Stomach smooth muscle (tissue), 2 donors: ENCODE data around the gene ZNF169.
"Not testable (repeated sequence)": the region's sequence is repeated elsewhere in the genome, so short reads cannot be mapped to it uniquely, and the experiment has no call there.

ENCODE experiments used
- H3K27ac ChIP-seq: one replicate; pipeline ENCODE4 v1.7.0; 2013; ENCODE audit warnings: mild to moderate bottlenecking, low read length, inconsistent platforms
- H3K27me3 ChIP-seq, 2 donors: one replicate each; pipeline ENCODE4 v1.7.0; 2013; ENCODE audit warnings: low read length in 2 of 2; ENCODE audit not compliant: insufficient read depth in 2 of 2, control insufficient read depth in 1 of 2
- H3K36me3 ChIP-seq, 2 donors: one replicate each; pipeline ENCODE4 v1.7.0; 2013; ENCODE audit warnings: low read length in 2 of 2; ENCODE audit not compliant: control insufficient read depth in 2 of 2, insufficient read depth in 2 of 2
- H3K4me1 ChIP-seq: one replicate; pipeline ENCODE4 v1.7.0; 2013; ENCODE audit warnings: low read length; ENCODE audit not compliant: control insufficient read depth, insufficient read depth
- H3K4me3 ChIP-seq, 2 donors: one replicate each; pipeline ENCODE4 v1.7.0; 2013; ENCODE audit warnings: low read length in 2 of 2
- H3K9ac ChIP-seq, 2 donors: one replicate each; pipeline ENCODE4 v1.7.0; 2013; ENCODE audit warnings: low read length in 2 of 2, mild to moderate bottlenecking in 1 of 2
- H3K9me3 ChIP-seq, 2 donors: one replicate each; pipeline ENCODE4 v1.7.0; 2013; ENCODE audit warnings: low read length in 2 of 2; ENCODE audit not compliant: control insufficient read depth in 2 of 2
- donor health status: healthy.
- donor health status: Pancreatic carcinoma.

ZNF169 gene

DNA sequence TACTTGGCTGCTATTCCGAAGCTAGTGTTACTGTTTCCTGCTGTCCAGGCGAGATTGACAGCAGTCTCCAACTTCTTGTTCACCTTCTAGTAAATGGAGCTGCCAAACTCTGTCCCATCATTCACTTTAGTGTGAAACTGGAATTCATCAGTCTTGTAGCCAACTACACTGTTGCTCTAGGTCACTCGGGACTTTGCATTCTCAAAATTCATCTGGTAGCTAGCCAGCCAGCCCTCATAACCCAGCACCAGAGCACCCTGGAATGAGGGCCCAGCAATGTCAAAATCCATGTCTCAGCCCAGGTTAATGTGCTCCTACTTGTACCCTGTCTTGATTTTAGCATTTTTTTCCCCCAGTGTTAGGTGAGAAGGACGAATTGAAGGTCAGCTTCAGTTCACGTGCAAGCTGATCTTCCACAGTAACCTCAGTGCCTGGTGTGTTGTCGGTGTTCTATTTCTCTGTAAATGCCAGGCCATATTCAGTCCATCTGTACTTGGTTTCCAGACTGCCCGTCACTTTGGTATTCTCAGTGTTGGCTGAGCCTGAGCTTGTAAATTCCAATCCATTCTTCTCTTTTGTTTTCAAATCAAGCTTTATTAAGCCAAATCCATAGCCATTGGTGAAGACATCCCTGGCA lies 28.9 kb downstream of the ZNF169 start:
- H3K27me3 ChIP-seq = no peaks in the 10 kb centered on the region
- no peak overlapping the region for H3K9ac ChIP-seq
- peaks cover 5 to 11% of the 10 kb centered on the region in 2 donors for H3K36me3 ChIP-seq
- no peak overlapping the region for H3K4me3 ChIP-seq
- H3K4me1 ChIP-seq = no peaks in the 10 kb centered on the region
- no peaks in the 10 kb centered on the region for H3K9me3 ChIP-seq
- no peak overlapping the region for H3K27ac ChIP-seq

DNA sequence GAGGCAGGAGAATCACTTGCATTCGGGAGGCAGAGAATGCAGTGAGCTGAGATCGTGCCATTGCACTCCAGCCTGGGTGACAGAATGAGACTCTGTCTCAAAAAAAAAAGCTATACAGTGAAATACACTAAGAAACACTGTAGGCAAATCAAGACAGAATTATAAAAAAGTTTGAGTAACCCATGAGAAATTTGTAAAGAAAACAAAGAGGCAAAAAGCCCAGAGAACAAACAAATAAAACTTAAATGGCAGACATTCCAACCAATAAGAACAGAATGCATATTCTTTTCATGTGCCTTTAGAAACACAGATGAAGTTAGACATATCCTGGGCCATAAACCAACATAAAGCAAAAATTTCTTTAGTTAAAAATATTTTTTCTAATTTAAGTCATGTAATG lies 30.6 kb downstream of the ZNF169 start:
- H3K9me3 ChIP-seq = no peaks in the 10 kb centered on the region
- H3K4me3 ChIP-seq = no peak overlapping the region
- no peaks in the 10 kb centered on the region for H3K27me3 ChIP-seq
- no peaks in the 10 kb centered on the region for H3K4me1 ChIP-seq
- H3K9ac ChIP-seq = no peak overlapping the region
- no peak overlapping the region for H3K27ac ChIP-seq
- peaks cover 7 to 16% of the 10 kb centered on the region in 2 donors for H3K36me3 ChIP-seq

DNA sequence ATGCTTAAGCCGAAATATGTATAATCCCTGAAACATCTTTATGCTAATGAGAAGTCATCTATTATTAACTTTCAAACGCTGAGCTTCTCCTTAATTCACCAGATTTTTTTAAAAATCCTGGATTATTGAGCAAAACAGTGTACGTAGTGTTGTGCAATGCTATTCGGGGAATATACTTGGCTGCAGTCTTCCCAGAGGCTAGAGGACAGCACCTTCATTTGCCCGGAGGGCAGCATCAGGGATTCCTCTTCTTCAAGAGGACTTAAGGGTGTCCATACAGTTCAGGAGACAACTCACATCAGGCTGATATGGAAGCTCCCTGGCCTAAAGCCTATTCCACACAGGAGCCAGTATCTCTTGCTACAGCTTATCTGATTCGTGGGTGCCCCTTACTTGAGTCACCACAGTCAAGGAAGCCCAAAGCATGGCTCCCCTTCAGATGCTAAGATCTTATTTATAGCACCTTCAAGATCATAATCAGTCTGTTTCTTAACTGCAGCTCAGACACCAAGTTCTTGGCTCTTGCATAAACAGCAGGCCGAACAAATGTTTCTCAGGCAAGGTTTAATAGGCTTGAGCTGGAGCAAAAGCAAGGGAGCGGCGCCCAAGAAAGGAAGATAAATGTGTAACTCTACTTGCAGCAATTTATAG lies 40.0 kb downstream of the ZNF169 start:
- Histone ChIP-seq H3K9ac (no peak overlapping the region), H3K4me1 (no peaks in the 10 kb centered on the region), H3K4me3 (no peak overlapping the region), H3K9me3 (no peaks in the 10 kb centered on the region), H3K27ac (no peak overlapping the region), H3K27me3 (no peaks in the 10 kb centered on the region), H3K36me3 (peaks cover 0 to 7% of the 10 kb centered on the region in 2 donors)

DNA sequence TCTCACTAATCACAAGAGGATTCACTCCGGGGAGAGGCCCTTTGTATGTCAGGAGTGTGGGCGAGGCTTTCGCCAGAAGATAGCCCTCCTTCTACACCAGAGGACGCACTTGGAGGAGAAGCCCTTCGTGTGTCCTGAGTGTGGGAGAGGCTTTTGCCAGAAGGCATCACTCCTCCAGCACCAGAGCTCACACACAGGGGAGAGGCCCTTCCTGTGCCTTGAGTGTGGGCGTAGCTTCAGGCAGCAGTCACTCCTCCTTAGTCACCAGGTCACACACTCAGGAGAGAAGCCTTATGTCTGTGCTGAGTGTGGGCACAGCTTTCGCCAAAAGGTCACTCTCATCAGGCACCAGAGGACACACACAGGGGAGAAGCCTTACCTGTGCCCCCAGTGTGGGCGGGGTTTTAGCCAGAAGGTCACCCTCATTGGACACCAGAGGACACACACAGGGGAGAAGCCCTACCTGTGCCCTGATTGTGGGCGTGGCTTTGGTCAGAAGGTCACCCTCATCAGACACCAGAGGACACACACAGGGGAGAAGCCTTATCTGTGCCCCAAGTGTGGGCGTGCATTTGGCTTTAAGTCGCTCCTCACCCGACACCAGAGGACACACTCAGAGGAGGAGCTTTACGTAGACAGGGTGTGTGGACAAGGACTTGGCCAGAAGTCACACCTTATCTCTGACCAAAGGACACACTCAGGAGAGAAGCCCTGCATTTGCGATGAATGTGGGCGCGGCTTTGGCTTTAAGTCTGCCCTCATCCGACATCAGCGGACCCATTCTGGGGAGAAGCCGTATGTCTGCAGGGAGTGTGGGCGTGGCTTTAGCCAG lies 41.6 kb downstream of the ZNF169 start:
- Histone ChIP-seq H3K36me3 (peaks cover 0 to 7% of the 10 kb centered on the region in 2 donors), H3K27me3 (no peaks in the 10 kb centered on the region), H3K4me1 (no peaks in the 10 kb centered on the region), H3K27ac (no peak overlapping the region), H3K9me3 (no peaks in the 10 kb centered on the region), H3K4me3 (no peak overlapping the region), H3K9ac (no peak overlapping the region)

DNA sequence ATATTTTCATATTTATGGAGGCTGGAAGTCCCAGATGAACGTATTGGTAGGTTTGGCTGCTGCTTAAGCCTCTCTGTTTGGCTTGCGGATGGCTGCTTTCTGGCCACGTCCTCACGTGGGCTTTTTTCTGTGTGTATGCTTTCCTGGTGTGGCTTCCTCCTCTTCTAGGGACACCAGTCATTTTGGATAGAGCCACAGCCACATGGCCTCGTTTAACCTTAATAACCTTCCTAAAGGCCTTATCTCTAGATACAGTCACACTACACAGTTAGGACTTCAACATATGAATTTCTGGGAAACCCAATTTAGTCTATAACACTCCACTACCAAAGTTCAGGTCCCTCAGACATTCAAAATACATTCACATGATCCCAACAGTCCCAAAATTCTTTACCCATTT lies 42.5 kb downstream of the ZNF169 start:
- H3K27ac ChIP-seq = no peak overlapping the region
- H3K4me1 ChIP-seq = no peaks in the 10 kb centered on the region
- H3K4me3 ChIP-seq = no peak overlapping the region
- H3K9me3 ChIP-seq = no peaks in the 10 kb centered on the region
- H3K27me3 ChIP-seq = no peaks in the 10 kb centered on the region
- H3K36me3 ChIP-seq = peaks cover 0 to 7% of the 10 kb centered on the region in 2 donors
- H3K9ac ChIP-seq = no peak overlapping the region

DNA sequence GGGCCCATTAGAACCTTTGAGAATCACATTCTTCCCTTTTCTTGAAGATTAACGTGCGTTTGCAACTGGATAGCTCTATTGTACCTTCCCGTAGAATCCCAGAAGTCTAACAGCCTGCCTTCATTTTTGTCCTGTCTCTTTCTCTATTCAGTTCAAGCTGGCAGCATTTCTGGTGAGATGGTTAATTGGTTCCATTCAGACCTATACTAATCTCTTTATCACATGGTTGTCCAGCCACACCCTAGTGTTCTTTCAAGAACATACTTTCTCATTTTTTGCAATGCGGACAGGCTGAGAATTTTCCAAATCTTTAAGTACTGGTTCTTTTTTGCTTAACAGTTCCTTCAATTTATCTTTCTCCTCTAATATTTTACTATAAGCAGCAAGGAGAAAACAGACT lies 43.3 kb downstream of the ZNF169 start:
- H3K36me3 ChIP-seq = peaks cover 0 to 7% of the 10 kb centered on the region in 2 donors
- no peak overlapping the region for H3K4me3 ChIP-seq
- no peaks in the 10 kb centered on the region for H3K9me3 ChIP-seq
- H3K27ac ChIP-seq = no peak overlapping the region
- no peaks in the 10 kb centered on the region for H3K27me3 ChIP-seq
- no peak overlapping the region for H3K9ac ChIP-seq
- H3K4me1 ChIP-seq = no peaks in the 10 kb centered on the region

DNA sequence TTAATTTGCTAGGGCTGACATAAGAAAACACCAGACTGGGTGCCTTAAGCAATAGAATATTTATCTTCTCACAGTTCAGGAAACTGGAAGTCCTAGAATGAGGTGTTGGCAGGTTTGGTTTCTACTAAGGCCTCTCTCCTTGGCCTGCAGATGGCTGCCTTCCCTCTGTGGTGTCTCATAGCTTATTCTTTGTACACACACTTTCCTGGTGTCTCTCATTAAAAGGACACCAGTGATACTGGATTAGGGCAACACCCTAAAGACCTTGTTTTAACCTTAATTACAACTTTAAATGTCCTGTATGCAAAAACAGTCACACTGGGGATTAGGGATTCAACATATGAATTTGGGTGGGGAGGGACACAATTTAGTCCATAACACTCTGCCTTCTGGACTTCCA lies 44.2 kb downstream of the ZNF169 start:
- Histone ChIP-seq H3K4me1 (no peaks in the 10 kb centered on the region), H3K4me3 (no peak overlapping the region), H3K36me3 (peaks cover 0 to 7% of the 10 kb centered on the region in 2 donors), H3K27me3 (no peaks in the 10 kb centered on the region), H3K27ac (no peak overlapping the region), H3K9me3 (no peaks in the 10 kb centered on the region), H3K9ac (no peak overlapping the region)

DNA sequence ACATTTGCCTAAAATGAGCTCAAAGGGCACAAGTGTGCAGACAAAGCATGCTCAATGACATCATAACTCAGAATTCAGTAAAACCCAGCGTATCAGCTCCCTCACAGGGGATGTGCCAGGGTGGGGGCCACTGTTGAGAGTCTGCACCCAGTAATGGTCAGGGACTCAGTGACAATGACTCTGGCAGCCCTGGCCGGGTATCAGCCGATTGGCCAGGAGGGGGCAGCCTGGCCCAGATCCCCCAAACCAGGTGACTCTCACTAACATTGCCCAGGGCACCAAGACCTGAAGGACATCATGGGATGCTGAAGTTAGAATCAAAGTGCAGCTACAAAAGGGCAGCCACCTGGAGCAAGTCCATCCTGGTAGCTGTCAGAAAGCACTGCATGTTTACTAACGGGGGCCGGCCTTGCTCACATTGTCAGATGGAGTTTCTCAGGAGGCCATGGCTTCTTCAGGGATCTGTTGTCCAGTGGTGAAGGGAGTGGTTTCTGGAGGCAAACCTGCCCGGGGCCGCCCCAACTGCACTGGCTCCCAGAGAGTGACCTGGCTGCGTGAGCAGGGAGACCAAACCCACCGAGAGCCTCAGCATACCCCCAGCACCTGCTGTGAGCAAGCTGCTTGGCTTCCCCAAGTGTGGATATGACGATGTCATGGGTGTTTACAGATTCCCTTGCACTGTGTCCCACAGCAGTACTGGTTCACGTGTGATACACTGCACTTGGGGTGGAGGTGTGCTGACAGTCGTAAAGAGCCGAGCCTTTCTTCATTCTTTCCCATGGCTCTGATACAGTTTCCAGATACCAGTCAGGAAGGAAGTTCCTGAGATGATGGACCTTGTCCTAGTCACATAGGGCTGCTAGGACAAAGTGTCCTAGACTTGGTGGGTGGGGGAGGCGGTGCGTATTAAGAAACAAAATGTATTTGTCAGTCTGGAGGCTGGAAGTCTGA lies 56.2 kb downstream of the ZNF169 start:
- not testable (repeated sequence) for H3K4me3 ChIP-seq, H3K27me3 ChIP-seq, H3K36me3 ChIP-seq, H3K9me3 ChIP-seq, H3K4me1 ChIP-seq, H3K9ac ChIP-seq, H3K27ac ChIP-seq

DNA sequence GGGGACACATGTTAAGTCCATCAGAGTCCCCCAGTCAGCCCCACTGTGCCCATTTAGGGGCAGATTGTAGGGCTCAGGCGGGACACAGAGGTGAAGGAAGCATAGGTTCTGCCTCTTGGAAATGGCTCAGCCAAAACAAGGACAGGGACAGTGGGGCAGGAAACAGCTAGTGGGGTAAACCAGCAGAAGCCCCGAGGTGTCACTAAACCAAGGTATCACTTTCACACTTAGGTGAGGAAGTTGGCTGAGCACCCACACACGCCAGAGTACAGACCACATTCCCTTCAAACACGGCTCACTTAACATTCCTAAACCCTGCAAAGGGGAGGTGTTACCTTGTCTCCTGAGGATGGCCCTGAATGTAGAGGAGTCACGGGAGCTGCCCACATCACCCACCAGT lies 57.1 kb downstream of the ZNF169 start:
- not testable (repeated sequence) for H3K4me1 ChIP-seq, H3K9me3 ChIP-seq, H3K9ac ChIP-seq, H3K4me3 ChIP-seq, H3K36me3 ChIP-seq, H3K27ac ChIP-seq, H3K27me3 ChIP-seq

DNA sequence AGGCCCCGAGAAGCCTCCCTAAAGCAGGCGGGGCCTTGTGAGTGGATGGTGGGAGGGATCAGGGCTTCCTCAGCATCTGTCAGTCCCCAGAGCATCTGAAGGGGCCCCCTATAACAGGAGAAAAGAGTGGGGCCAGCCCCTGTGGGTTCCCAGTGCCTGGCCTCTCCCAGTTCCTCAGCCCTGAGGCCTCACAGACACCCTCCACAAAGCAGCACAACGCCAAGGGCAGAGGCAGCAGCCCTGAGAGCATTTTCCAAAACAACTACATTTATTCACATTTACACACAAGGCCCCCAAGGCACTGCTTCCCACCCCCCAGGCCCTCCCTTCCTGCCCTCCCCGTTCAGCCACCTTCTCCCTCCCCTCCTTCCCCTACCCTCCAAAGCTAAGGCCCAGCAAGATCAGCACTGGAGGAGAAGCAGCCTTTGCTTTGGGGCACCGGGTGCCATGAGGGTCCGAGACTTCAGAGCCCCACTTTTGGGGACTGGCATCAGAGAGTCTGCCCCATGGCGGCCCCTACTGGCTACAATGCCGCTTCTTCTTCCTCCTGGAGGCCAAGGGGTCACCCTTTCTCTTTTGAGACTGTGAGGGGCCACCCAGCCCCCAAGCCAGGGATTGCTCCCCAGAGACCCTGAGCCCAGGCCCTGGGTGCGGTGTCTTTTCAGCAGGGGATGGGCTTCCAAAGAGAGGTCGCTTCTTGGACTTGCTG lies 59.0 kb downstream of the ZNF169 start:
- H3K9ac ChIP-seq, H3K9me3 ChIP-seq, H3K4me1 ChIP-seq, H3K4me3 ChIP-seq, H3K27ac ChIP-seq, H3K27me3 ChIP-seq, H3K36me3 ChIP-seq: not testable (repeated sequence)
